ENCODE results near the gene OR6C6. TPM values are rescaled to one million over a fixed set of nuclear protein-coding genes. Genes with fewer than 3 reads are reported as not detected.
"Not testable (repeated sequence)": the region's sequence is repeated elsewhere in the genome, so short reads cannot be mapped to it uniquely, and the experiment has no call there.

Gene OR6C6
- not detected for total RNA-seq (2021; fragmentation: NEBNext Ultra II Directional; extraction: Animal tissue kit (Norgen Biotek cat#: 25700))
- long read RNA-seq: 0 reads

GRCh38 chr12:55296469-55296868 lies at the start of gene OR6C6:
TSS of gene OR6C6 (minus strand) at chr12:55296569. CDS start at chr12:55295232, 1,337 bp downstream.
- Mint-ChIP-seq H3K4me3 (no peak within 1 kb of the TSS), H3K9me3 (peaks cover 22% of the 10 kb centered on the region), H3K36me3 (ENCODE audit: low read depth) (no peaks in the 10 kb centered on the region), H3K27ac (no peak within 1 kb of the TSS), H3K4me1 (ENCODE audit: low read depth) (no peaks in the 10 kb centered on the region), H3K27me3 (ENCODE audit: insufficient read depth) (0 out of 2 replicates have a peak, but pooled peaks cover 2% of the 10 kb centered on the region)
- no peak for TF ChIP-seq CTCF (IDR thresholded peaks at IDR 0.05)
- DNase-seq: no peak

- H3K27ac Mint-ChIP-seq: no peak overlapping the region
- no peak for DNase-seq
- H3K36me3 Mint-ChIP-seq (ENCODE audit: low read depth): no peaks in the 10 kb centered on the region
- no peak overlapping the region for H3K4me3 Mint-ChIP-seq
- no peaks in the 10 kb centered on the region for H3K4me1 Mint-ChIP-seq (ENCODE audit: low read depth)
- no peak for TF ChIP-seq CTCF (IDR thresholded peaks at IDR 0.05)
- H3K9me3 Mint-ChIP-seq: peaks cover 36% of the 10 kb centered on the region
- no peaks in the 10 kb centered on the region for H3K27me3 Mint-ChIP-seq (ENCODE audit: insufficient read depth)
Observed at GRCh38 chr12:55336002-55336401, 39.6 kb upstream of the OR6C6 start.

GRCh38 chr12:55330446-55330845 lies 34.1 kb upstream of the OR6C6 start, which contains the start of gene OR6C3:
TSS of gene OR6C3 (plus strand) at chr12:55330746. CDS start at chr12:55331701, 955 bp downstream.
- no peak for DNase-seq
- Mint-ChIP-seq H3K36me3 (ENCODE audit: low read depth) (no peaks in the 10 kb centered on the region), H3K27me3 (ENCODE audit: insufficient read depth) (no peaks in the 10 kb centered on the region), H3K4me1 (ENCODE audit: low read depth) (no peaks in the 10 kb centered on the region), H3K9me3 (peaks cover 22% of the 10 kb centered on the region), H3K27ac (no peak within 1 kb of the TSS), H3K4me3 (no peak within 1 kb of the TSS)
- no peak for TF ChIP-seq CTCF (IDR thresholded peaks at IDR 0.05)

GRCh38 chr12:55325801-55326200 lies 29.4 kb upstream of the OR6C6 start:
- H3K4me1 Mint-ChIP-seq (ENCODE audit: low read depth); H3K4me3 Mint-ChIP-seq; DNase-seq; H3K27me3 Mint-ChIP-seq (ENCODE audit: insufficient read depth); H3K36me3 Mint-ChIP-seq (ENCODE audit: low read depth); H3K27ac Mint-ChIP-seq: not testable (repeated sequence)
- H3K9me3 Mint-ChIP-seq: peaks cover 22% of the 10 kb centered on the region

GRCh38 chr12:55320201-55320600 lies 23.8 kb upstream of the OR6C6 start:
- H3K9me3 Mint-ChIP-seq: peaks cover 21% of the 10 kb centered on the region
- no peak for TF ChIP-seq CTCF (IDR thresholded peaks at IDR 0.05)
- no peak for DNase-seq
- H3K4me1 Mint-ChIP-seq (ENCODE audit: low read depth): no peaks in the 10 kb centered on the region
- no peaks in the 10 kb centered on the region; the same call in 1 of the 2 replicates for H3K27me3 Mint-ChIP-seq (ENCODE audit: insufficient read depth)
- no peak overlapping the region for H3K4me3 Mint-ChIP-seq
- H3K27ac Mint-ChIP-seq: no peak overlapping the region
- H3K36me3 Mint-ChIP-seq (ENCODE audit: low read depth): no peaks in the 10 kb centered on the region; the same call in 1 of the 2 replicates

GRCh38 chr12:55314043-55314442 lies 17.7 kb upstream of the OR6C6 start, which contains the start of gene OR6C1:
TSS of gene OR6C1 (plus strand) at chr12:55314343. CDS start at chr12:55320600, 6,257 bp downstream.
- Mint-ChIP-seq H3K4me3 (no peak within 1 kb of the TSS), H3K27ac (no peak within 1 kb of the TSS), H3K4me1 (ENCODE audit: low read depth) (no peaks in the 10 kb centered on the region), H3K9me3 (peaks cover 31% of the 10 kb centered on the region), H3K27me3 (ENCODE audit: insufficient read depth) (no peaks in the 10 kb centered on the region; the same call in 1 of the 2 replicates), H3K36me3 (ENCODE audit: low read depth) (no peaks in the 10 kb centered on the region; the same call in 1 of the 2 replicates)
- no peak for DNase-seq
- no peak for TF ChIP-seq CTCF (IDR thresholded peaks at IDR 0.05)
